Natural killer cell (primary cell): ENCODE measurements around the gene MPP1. TPM values are rescaled to one million over a fixed set of nuclear protein-coding genes. Genes with fewer than 3 reads are reported as not detected.
A peak's percentile ranks its signal among the peaks of the same experiment; 100 is the strongest.

Experiments
- ATAC-seq, 3 donors: fragments of 150-1000 bp in 2 of 3; fragments of 200-7000 bp in 1 of 3; cut with Tn5 transposase; 1 replicate in 1 of 3; 2 replicates in 2 of 3; pipeline ENCODE4 v1.10.0; 2021; ENCODE audit warnings: mild to moderate bottlenecking in 2 of 3, moderate library complexity in 2 of 3
- DNase-seq, 2 donors: peaks; one replicate each; pipeline versions ENCODE4 v3.0.0 to v3.0.0-alpha.2; 2013 to 2021; ENCODE audit warnings: mixed read lengths in 1 of 2
- H3K27ac ChIP-seq: one replicate; pipeline ENCODE4 v1.5.1; 2013; ENCODE audit warnings: mild to moderate bottlenecking, low read length
- H3K27me3 ChIP-seq: one replicate; pipeline ENCODE4 v1.6.1; 2013; ENCODE audit warnings: low read length; ENCODE audit not compliant: control insufficient read depth, insufficient read depth
- H3K36me3 ChIP-seq: one replicate; pipeline ENCODE4 v1.6.1; 2013; ENCODE audit warnings: low read length; ENCODE audit not compliant: control insufficient read depth, insufficient read depth
- H3K4me1 ChIP-seq: one replicate; pipeline ENCODE4 v1.6.1; 2013; ENCODE audit warnings: low read length; ENCODE audit not compliant: control insufficient read depth, insufficient read depth
- H3K4me3 ChIP-seq: one replicate; pipeline ENCODE4 v1.5.1; 2013; ENCODE audit warnings: low read length
- H3K9me3 ChIP-seq: one replicate; pipeline ENCODE4 v1.6.1; 2013; ENCODE audit warnings: low read length; ENCODE audit not compliant: control insufficient read depth, insufficient read depth
- H3K27ac Mint-ChIP-seq, 2 donors: one replicate each; pipeline ENCODE4 v1.8.0; 2022; ENCODE audit warnings: mild to moderate bottlenecking in 2 of 2, mixed read lengths in 2 of 2, moderate library complexity in 1 of 2
- H3K27me3 Mint-ChIP-seq, 2 donors: one replicate each; pipeline ENCODE4 v1.8.0; 2022; ENCODE audit warnings: low read depth in 2 of 2, mixed read lengths in 2 of 2
- H3K36me3 Mint-ChIP-seq: one replicate; pipeline ENCODE4 v1.8.0; 2022; ENCODE audit warnings: mixed read lengths
- H3K4me1 Mint-ChIP-seq, 2 donors: one replicate each; pipeline ENCODE4 v1.8.0; 2022; ENCODE audit warnings: mixed read lengths in 2 of 2
- H3K4me3 Mint-ChIP-seq: one replicate; pipeline ENCODE4 v1.8.0; 2022; ENCODE audit warnings: mild to moderate bottlenecking, moderate library complexity, mixed read lengths
- H3K9me3 Mint-ChIP-seq, 2 donors: one replicate each; pipeline ENCODE4 v1.8.0; 2022; ENCODE audit warnings: mixed read lengths in 2 of 2
- CTCF ChIP-seq: fragments of 200-600 bp; IDR thresholded peaks from one replicate; pipeline ENCODE4 v1.8.0; 2022; ENCODE audit warnings: antibody characterized with exemption
- WGBS: methylation state at CpG from one replicate; pipeline ENCODE4 v1.1.7; 2013; ENCODE audit warnings: missing lambda C conversion rate; ENCODE audit not compliant: insufficient coverage; 5-methylcytosine and 5-hydroxymethylcytosine counted together
- intact Hi-C: fragments of 100-400 bp; cut with micrococcal nuclease; formaldehyde crosslinking; loops from one replicate; pipeline ENCODE4 v1.14.2; 2022
- total RNA-seq, 4 donors: library from RNA; stranded (reverse); fragments of 120-200 nt in 1 of 4; gene quantifications; one replicate each; pipeline versions ENCODE4 v1.2.3 to v1.2.4, GENCODE V29; 2013 to 2022

The MPP1 gene
- total RNA-seq, 3 donors from 2014 or later (not counting 1 experiment from before 2014, with no cell fraction given) = 20.8 to 36.7 (median 27.0) TPM

- DNase-seq (no peak), ATAC-seq (no peak)
- TF ChIP-seq CTCF = no peak
- no peaks in the 10 kb centered on the region for H3K4me1 ChIP-seq
- intact Hi-C loops = no loop called here
- no CpG with 5 or more reads among the region's 1 CpG for WGBS
- Mint-ChIP-seq H3K27ac (no peak overlapping the region), H3K36me3 (no peaks in the 10 kb centered on the region), H3K4me3 (no peak overlapping the region), H3K4me1 (no peaks in the 10 kb centered on the region), H3K27me3 (no peaks in the 10 kb centered on the region), H3K9me3 (no peaks in the 10 kb centered on the region)
- H3K27ac ChIP-seq = no peak overlapping the region
- no peaks in the 10 kb centered on the region for H3K9me3 ChIP-seq
- H3K36me3 ChIP-seq = no peaks in the 10 kb centered on the region
- H3K27me3 ChIP-seq = no peaks in the 10 kb centered on the region
- H3K4me3 ChIP-seq = no peak overlapping the region
These were observed 30.9 kb upstream of the MPP1 start for GRCh38 chrX:154836163-154836562.

- Mint-ChIP-seq H3K36me3 (no peaks in the 10 kb centered on the region), H3K9me3 (no peaks in the 10 kb centered on the region), H3K27ac (no peak within 1 kb of the TSS), H3K27me3 (no peaks in the 10 kb centered on the region), H3K4me3 (no peak within 1 kb of the TSS), H3K4me1 (peaks cover 0 to 4% of the 10 kb centered on the region in 2 donors)
- H3K27me3 ChIP-seq = no peaks in the 10 kb centered on the region
- TF ChIP-seq CTCF = no peak
- no peaks in the 10 kb centered on the region for H3K9me3 ChIP-seq
- H3K4me3 ChIP-seq = no peak within 1 kb of the TSS
- H3K4me1 ChIP-seq = no peaks in the 10 kb centered on the region
- intact Hi-C loops = no loop called here
- no CpG with 5 or more reads among the region's 3 CpGs for WGBS
- DNase-seq (no peak), ATAC-seq (no peak)
- no peak within 1 kb of the TSS for H3K27ac ChIP-seq
- H3K36me3 ChIP-seq = no peaks in the 10 kb centered on the region
These were observed 29.3 kb upstream of the MPP1 start, which contains the start of gene SMIM9 for GRCh38 chrX:154834562-154834961. SMIM9 (minus strand) TSS chrX:154834662; CDS start chrX:154830856, 3,806 bp downstream.

GRCh38 chrX:154833746-154834274 is 28.5 kb upstream of the MPP1 start:
- DNase-seq = no peak
- Histone ChIP-seq H3K4me1 (no peaks in the 10 kb centered on the region), H3K9me3 (no peaks in the 10 kb centered on the region), H3K36me3 (no peaks in the 10 kb centered on the region), H3K27me3 (no peaks in the 10 kb centered on the region), H3K27ac (no peak overlapping the region), H3K4me3 (no peak overlapping the region)
- peaks cover 0 to 4% of the 10 kb centered on the region in 2 donors for H3K4me1 Mint-ChIP-seq
- no peaks in the 10 kb centered on the region for H3K27me3 Mint-ChIP-seq
- H3K27ac Mint-ChIP-seq = no peak overlapping the region
- ATAC-seq = no peak
- H3K4me3 Mint-ChIP-seq = no peak overlapping the region
- no peak for TF ChIP-seq CTCF
- WGBS = 100% methylated on average over 1 of the region's 3 CpGs
- no peaks in the 10 kb centered on the region for H3K9me3 Mint-ChIP-seq
- no peaks in the 10 kb centered on the region for H3K36me3 Mint-ChIP-seq
- intact Hi-C loops = no loop called here

GRCh38 chrX:154829926-154830442 is 24.7 kb upstream of the MPP1 start:
- Histone ChIP-seq H3K4me3 (no peak overlapping the region), H3K36me3 (no peaks in the 10 kb centered on the region), H3K4me1 (peaks cover 4% of the 10 kb centered on the region), H3K27me3 (no peaks in the 10 kb centered on the region), H3K9me3 (no peaks in the 10 kb centered on the region), H3K27ac (no peak overlapping the region)
- intact Hi-C loops = no loop called here
- Mint-ChIP-seq H3K4me1 (peaks cover 9 to 11% of the 10 kb centered on the region in 2 donors), H3K9me3 (no peaks in the 10 kb centered on the region), H3K4me3 (no peak overlapping the region), H3K27me3 (no peaks in the 10 kb centered on the region), H3K27ac (peak overlapping the region in 1 of 2 donors; percentile 3), H3K36me3 (no peaks in the 10 kb centered on the region)
- TF ChIP-seq CTCF = no peak
- 67% methylated on average over 1 of the region's 1 CpG for WGBS
- DNase-seq (peak in 1 of 2 donors; percentile 2), ATAC-seq (no peak)
